Neural cell (in vitro differentiated cells): Measurements from ENCODE around the gene SLC7A14. TPM values are rescaled to one million over a fixed set of nuclear protein-coding genes. Genes with fewer than 3 reads are reported as not detected.

Experiments used
- H2AFZ ChIP-seq: fragments of 200-600, 300-800 bp; sonication (generic), shearing (Covaris generic); 2 replicates; pipeline ENCODE4 v1.6.0; 2014; ENCODE audit warnings: low read depth, mild to moderate bottlenecking, antibody characterized with exemption, low read length, moderate library complexity
- H3F3A ChIP-seq: fragments of 200-600 bp; shearing (Covaris generic); 2 replicates; pipeline ENCODE4 v1.6.1; 2016; ENCODE audit warnings: mild to moderate bottlenecking, moderate library complexity, mixed read lengths, antibody characterized with exemption, low read length; ENCODE audit not compliant: insufficient read depth, poor library complexity, severe bottlenecking
- H3K27ac ChIP-seq: fragments of 200-600, 300-800 bp; sonication (generic), shearing (Covaris generic); 2 replicates; pipeline ENCODE4 v1.5.1; 2014; ENCODE audit warnings: mild to moderate bottlenecking, low read length, moderate library complexity
- H3K27me3 ChIP-seq: fragments of 300-800, 200-600 bp; sonication (generic), shearing (Covaris generic); 2 replicates; pipeline ENCODE4 v1.6.0; 2014; ENCODE audit warnings: mild to moderate bottlenecking, low read depth, low read length, moderate library complexity; ENCODE audit not compliant: insufficient read depth
- H3K36me3 ChIP-seq: fragments of 300-800, 200-600 bp; sonication (generic), shearing (Covaris generic); 2 replicates; pipeline ENCODE4 v1.5.1; 2014; ENCODE audit warnings: mild to moderate bottlenecking, antibody characterized with exemption, low read length, moderate library complexity; ENCODE audit not compliant: insufficient read depth
- H3K4me2 ChIP-seq: fragments of 300-800, 200-600 bp; sonication (generic), shearing (Covaris generic); 2 replicates; pipeline ENCODE4 v1.6.0; 2014; ENCODE audit warnings: mild to moderate bottlenecking, low read length
- H3K4me3 ChIP-seq: fragments of 300-800, 200-600 bp; sonication (generic), shearing (Covaris generic); 2 replicates; pipeline ENCODE4 v1.5.1; 2014; ENCODE audit warnings: mild to moderate bottlenecking, low read length, moderate library complexity
- H3K79me2 ChIP-seq: fragments of 200-600 bp; shearing (Covaris generic); replicated peaks from 2 replicates; pipeline ENCODE4 v1.6.0; 2014; ENCODE audit warnings: mild to moderate bottlenecking, low read length, moderate library complexity; ENCODE audit not compliant: insufficient read depth
- H3K9ac ChIP-seq: fragments of 300-800, 200-600 bp; sonication (generic), shearing (Covaris generic); 2 replicates; pipeline ENCODE4 v1.6.1; 2016; ENCODE audit warnings: mild to moderate bottlenecking, low read length, mixed read lengths
- H3K9me2 ChIP-seq: fragments of 200-600 bp; shearing (Covaris generic); 2 replicates; pipeline ENCODE4 v1.6.1; 2016; ENCODE audit warnings: mild to moderate bottlenecking, low read length, mixed read lengths; ENCODE audit not compliant: insufficient read depth
- H3K9me3 ChIP-seq: fragments of 200-600, 300-800 bp; sonication (generic), shearing (Covaris generic); 2 replicates; pipeline ENCODE4 v1.6.1; 2016; ENCODE audit warnings: mild to moderate bottlenecking, mixed run types, low read length, moderate library complexity, mixed read lengths
- H4K20me1 ChIP-seq: fragments of 200-600 bp; shearing (Covaris generic); 2 replicates; pipeline ENCODE4 v1.6.1; 2016; ENCODE audit warnings: mild to moderate bottlenecking, mixed run types; ENCODE audit not compliant: insufficient read depth
- CTCF ChIP-seq: fragments of 450-650 bp; IDR thresholded peaks from 2 replicates; pipeline ENCODE4 v1.5.1; 2014; ENCODE audit warnings: antibody characterized with exemption, mild to moderate bottlenecking, moderate library complexity; ENCODE audit not compliant: poor library complexity, severe bottlenecking
- EP300 ChIP-seq: fragments of 450-650 bp; conservative IDR thresholded peaks from 2 replicates; pipeline ENCODE4 v1.6.1; 2014; ENCODE audit warnings: antibody characterized with exemption, mild to moderate bottlenecking, moderate library complexity; ENCODE audit not compliant: poor library complexity, severe bottlenecking
- EZH2 ChIP-seq: fragments of 200-600, 300-800 bp; shearing (Covaris generic), sonication (generic); IDR thresholded peaks from 2 replicates; pipeline ENCODE4 v1.6.1; 2014; ENCODE audit warnings: antibody characterized with exemption, low read length, borderline replicate concordance, mild to moderate bottlenecking; ENCODE audit not compliant: insufficient read depth, poor library complexity, severe bottlenecking
- MXI1 ChIP-seq: fragments of 450-650 bp; conservative IDR thresholded peaks from 2 replicates; pipeline ENCODE4 v1.6.1; 2014; ENCODE audit warnings: antibody characterized with exemption, mild to moderate bottlenecking; ENCODE audit not compliant: poor library complexity, severe bottlenecking
- POLR2AphosphoS5 ChIP-seq: IDR thresholded peaks from 2 replicates; pipeline ENCODE4 v1.6.1; 2012
- RAD21 ChIP-seq: fragments of 450-650 bp; conservative IDR thresholded peaks from 2 replicates; pipeline ENCODE4 v1.6.1; 2014; ENCODE audit warnings: antibody characterized with exemption, mild to moderate bottlenecking, moderate library complexity
- REST ChIP-seq: IDR thresholded peaks from 2 replicates; pipeline ENCODE4 v1.6.1; 2012; ENCODE audit warnings: borderline replicate concordance
- SMC3 ChIP-seq: fragments of 450-650 bp; conservative IDR thresholded peaks from 2 replicates; pipeline ENCODE4 v1.6.1; 2014; ENCODE audit warnings: antibody characterized with exemption, mild to moderate bottlenecking, moderate library complexity; ENCODE audit not compliant: poor library complexity
- TAF1 ChIP-seq: IDR thresholded peaks from 2 replicates; pipeline ENCODE4 v1.6.1; 2012; ENCODE audit warnings: low read depth
- polyA plus RNA-seq: library from polyadenylated mRNA; depleted of rRNA; stranded (reverse); fragments of >200 nt; gene quantifications from 2 replicates; pipeline ENCODE4 v1.2.3, GENCODE V29; 2014

SLC7A14 gene
- polyA plus RNA-seq, 1 donor from 2014 or later, result 5.1 TPM

GRCh38 chr3:170448584-170448983 lies 137.3 kb downstream of the SLC7A14 start:
- Histone ChIP-seq H3K9ac (no peak overlapping the region), H3K9me3 (no peaks in the 10 kb centered on the region), H2AFZ (no peak overlapping the region), H3K4me2 (no peak overlapping the region), H4K20me1 (no peaks in the 10 kb centered on the region), H3K36me3 (no peaks in the 10 kb centered on the region), H3K27me3 (no peaks in the 10 kb centered on the region), H3K4me3 (no peak overlapping the region), H3K79me2 (no peaks in the 10 kb centered on the region), H3K9me2 (no peaks in the 10 kb centered on the region), H3K27ac (no peak overlapping the region), H3F3A (no peaks in the 10 kb centered on the region)
- no peak for TF ChIP-seq SMC3
- TF ChIP-seq EP300, result no peak
- TF ChIP-seq MXI1, result no peak
- TF ChIP-seq RAD21, result no peak
- no peak for TF ChIP-seq TAF1
- TF ChIP-seq CTCF, result no peak
- TF ChIP-seq REST, result no peak

- Histone ChIP-seq H3K9me2 (no peaks in the 10 kb centered on the region), H3K4me2 (no peak overlapping the region), H3K4me3 (no peak overlapping the region), H3F3A (no peaks in the 10 kb centered on the region), H4K20me1 (no peaks in the 10 kb centered on the region), H3K9ac (no peak overlapping the region), H3K27ac (no peak overlapping the region), H3K27me3 (no peaks in the 10 kb centered on the region), H2AFZ (no peak overlapping the region), H3K36me3 (no peaks in the 10 kb centered on the region), H3K79me2 (no peaks in the 10 kb centered on the region), H3K9me3 (no peaks in the 10 kb centered on the region)
- no peak for TF ChIP-seq REST
- no peak for TF ChIP-seq POLR2AphosphoS5
- TF ChIP-seq EP300, result no peak
- no peak for TF ChIP-seq EZH2
- no peak for TF ChIP-seq SMC3
- no peak for TF ChIP-seq RAD21
Observed at GRCh38 chr3:170443457-170443856, 142.4 kb downstream of the SLC7A14 start.
